ENCODE results near the gene SLC34A2.

- TF ChIP-seq REST (IDR thresholded peaks at IDR 0.05; ENCODE audit: low read depth), result no peak
- TF ChIP-seq TCF12 (IDR thresholded peaks at IDR 0.05; ENCODE audit: low read depth), result no peak
- TF ChIP-seq EP300 (IDR thresholded peaks at IDR 0.05; ENCODE audit: borderline replicate concordance), result no peak
- TF ChIP-seq CEBPB (IDR thresholded peaks at IDR 0.05), result no peak
- TF ChIP-seq MAX (IDR thresholded peaks at IDR 0.05), result no peak
- no peak for TF ChIP-seq TAF1 (IDR thresholded peaks at IDR 0.05; ENCODE audit: low read depth)
- no peak for TF ChIP-seq YY1 (IDR thresholded peaks at IDR 0.05; ENCODE audit: low read depth)
- TF ChIP-seq EGR1 (IDR thresholded peaks at IDR 0.05), result no peak
- TF ChIP-seq CREB1 (IDR thresholded peaks at IDR 0.05; ENCODE audit: low read depth), result no peak
- no peak for TF ChIP-seq ZBTB7A (IDR thresholded peaks at IDR 0.05; ENCODE audit: low read depth)
- TF ChIP-seq TEAD4 (IDR thresholded peaks at IDR 0.05), result no peak
- no peak for TF ChIP-seq RAD21 (IDR thresholded peaks at IDR 0.05; ENCODE audit: low read depth)
- no peak for TF ChIP-seq USF1 (IDR thresholded peaks at IDR 0.05)
- no peak for TF ChIP-seq FOXM1 (IDR thresholded peaks at IDR 0.05; ENCODE audit: borderline replicate concordance, low read depth)
Observed at GRCh38 chr4:25697516-25697915, 41.9 kb downstream of the SLC34A2 start.

Data from Ishikawa (cell line).